Stimulated activated CD4-positive, alpha-beta T cell treated with anti-CD3 and anti-CD28 coated beads, Interleukin-12 subunit alpha, Interleukin-12 subunit beta, amount 100 ng/mL, for 4 hours (primary cell): ENCODE results near the gene TGM2.

Experiments
- DNase-seq: peaks from one replicate; pipeline ENCODE4 v3.0.0-alpha.2; 2020

Gene TGM2

DNA sequence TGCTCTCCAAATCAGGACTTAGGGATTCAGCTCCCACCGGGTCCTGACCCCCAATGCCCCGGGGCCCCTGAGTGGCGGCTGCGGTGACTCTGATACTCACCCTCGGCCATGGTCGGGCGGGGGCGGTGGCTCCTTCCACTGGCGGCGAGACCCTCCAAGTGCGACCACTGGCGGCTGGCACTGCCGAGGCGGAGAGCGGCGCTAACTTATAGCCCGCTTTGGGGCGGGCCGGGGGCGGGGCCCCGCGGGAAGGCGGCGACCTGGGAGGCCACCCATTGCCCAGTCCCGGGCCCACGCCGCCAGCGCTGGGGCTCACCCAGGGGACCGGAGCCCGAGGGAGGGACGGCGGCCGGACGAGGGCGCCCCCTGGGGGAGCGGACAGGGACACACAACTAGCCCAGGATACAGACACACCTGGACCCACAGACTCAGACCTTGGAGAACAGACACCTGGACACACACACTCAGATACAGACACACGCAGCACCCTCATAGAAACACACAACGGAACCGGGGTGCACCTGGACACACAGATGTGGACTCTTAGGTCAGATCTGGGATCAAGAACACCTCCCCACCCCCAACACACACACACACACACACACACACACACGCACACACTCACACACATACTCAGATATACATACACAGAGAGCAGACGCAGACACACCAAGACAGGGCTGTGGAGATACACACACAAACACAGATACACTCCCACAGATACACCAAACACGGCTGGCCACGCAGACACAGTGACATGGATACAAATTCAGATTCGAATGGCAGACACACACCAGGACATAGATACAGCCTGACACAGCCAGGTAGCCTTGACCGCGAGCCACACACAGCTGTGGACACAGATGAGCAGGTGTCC is at the start of gene TGM2:
TGM2 (minus strand) TSS at position 182 of the 877 bp plus-strand sequence; CDS start at position 110, 72 bp downstream.
- DNase-seq = peak; percentile 30

DNA sequence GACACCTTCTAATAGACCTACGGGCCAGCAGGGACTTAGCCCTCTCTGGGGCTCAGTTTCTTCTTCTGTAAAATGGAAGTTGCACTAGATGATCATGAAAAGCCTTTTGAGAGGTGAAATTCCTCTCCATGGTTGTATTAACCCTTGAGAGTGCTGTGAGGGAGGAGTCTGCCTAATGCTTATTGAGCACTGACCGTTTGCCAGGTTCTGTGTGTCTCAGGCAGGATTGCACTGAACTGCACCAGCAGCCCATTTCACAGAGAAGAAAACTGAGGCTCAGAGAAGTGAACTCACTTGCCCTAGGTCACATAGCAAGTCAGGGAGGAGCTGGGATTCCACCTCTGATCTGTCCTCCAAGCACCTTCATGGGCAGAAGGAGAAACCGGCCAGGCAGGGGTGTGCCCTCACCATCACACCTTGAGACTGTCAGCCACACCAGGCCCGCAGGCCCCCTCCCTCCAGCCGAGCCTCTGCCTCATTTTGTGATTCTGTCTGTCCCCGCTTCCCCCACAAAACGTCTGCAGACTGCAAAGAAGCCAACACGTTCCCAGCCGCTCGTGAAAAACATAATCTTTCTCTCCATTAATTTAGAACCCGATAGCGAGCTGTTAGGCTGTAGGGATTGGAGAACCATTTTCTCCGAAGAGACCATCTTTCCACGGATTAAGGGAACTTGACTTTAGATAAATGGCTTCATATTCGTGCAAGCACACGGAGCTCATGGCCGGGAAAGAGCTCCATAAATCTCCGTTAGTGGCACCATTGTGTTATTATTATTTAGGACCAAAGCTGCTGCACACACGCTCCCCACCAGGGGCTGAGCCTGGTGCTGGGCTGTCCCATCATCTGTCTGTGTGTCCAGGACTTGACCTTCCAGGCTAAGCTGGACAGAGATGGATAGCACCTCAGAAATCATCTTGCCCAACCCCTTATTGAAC is 49.5 kb upstream of the TGM2 start:
- no peak for DNase-seq

DNA sequence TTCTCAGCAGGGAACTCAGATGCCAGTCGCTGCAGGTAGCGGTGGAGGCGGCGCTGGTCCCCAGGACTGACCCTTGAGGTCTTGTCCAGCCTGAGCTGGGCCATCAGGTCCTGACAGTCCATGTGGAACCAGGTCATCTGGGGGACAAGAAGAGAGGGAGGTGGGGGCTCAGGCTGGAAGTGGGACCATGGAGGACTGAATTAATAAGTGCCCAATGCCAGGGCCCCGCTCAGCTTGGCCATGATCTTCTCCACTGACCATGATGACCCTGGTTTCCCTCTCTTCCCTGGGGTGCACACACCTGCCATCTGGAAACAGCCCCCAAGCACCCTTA is 48.5 kb upstream of the TGM2 start:
- no peak for DNase-seq

DNA sequence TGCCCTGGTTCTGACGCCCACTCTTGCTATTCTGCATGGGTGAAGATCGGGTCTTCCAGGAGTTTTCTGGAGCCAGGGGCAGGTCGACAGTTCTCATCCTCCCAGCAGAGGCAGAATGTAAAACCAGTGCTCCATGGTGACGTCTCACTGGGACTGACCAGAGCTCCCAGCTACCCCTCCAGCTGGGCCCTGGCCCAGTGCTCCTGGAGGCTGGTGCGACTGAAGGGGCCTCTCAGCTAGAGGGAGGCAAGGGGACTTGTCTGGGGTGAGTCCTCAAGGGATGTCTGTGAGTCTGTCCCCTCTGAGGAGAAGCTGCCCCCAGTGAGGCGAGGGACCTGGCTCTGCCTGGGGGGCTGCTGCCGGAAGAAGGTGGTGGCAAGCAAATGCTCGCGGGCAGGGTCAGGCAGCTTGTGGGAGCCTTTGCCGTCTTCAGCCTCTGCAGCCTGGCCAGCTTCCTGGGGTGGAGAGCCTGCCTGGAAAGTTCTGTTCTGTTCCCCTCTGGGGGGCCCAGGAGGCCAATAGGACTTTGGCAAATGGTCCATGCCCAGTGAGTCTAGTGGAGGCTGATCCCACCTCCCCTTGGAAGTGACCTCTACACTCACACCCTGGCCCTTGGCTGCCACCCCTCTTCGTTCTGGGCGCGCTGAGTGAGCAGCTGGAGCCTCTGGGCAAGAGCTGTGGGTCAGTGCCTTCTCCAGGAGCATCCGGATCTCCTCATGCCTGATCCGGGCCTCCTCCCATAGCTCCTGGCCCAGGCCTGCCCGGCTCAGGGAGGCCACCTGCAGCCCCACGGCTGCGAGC is 47.9 kb upstream of the TGM2 start:
- no peak for DNase-seq

DNA sequence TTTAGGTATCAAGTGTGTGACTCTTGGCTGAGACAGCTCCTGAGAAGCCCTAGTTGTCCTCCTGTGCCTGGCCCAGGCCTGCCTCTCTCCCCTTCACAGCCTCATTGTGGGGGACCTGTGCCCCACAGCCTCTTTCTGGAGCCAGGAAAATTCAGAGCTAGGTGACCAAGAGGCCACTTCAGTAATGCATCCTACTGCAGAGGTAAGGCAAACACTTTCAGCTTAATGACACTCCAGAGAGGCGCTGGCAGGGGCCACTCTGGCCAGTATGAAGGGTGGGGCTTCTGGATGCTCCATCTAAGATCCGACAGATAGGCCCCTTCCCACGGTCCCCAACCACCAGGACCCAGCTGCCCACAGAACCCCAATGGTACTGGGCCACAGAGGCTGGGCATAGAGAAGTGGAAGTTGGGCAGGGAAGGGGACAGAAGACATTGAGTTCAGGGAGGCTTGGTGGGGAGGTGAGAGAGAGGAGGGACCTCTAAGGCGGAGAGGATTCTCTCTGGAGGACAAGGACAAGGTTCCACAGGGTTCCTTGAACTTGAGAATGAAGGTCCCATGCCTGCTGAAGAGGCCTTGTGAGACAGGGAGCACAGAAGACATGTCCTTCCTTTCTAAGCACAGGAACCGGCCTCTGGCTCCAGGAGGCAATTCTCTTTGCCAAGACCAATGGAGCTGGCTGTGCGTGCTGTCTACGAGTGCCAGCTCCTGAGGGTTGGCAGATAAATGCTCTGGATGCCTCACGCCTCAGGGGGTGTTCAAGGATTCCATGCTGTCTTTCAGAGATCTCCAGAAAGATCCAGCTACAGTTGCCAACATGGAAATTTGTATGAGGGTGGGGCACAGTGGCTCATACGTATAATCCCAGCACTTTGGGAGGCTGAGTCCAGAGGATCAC is 46.4 kb upstream of the TGM2 start:
- no peak for DNase-seq

DNA sequence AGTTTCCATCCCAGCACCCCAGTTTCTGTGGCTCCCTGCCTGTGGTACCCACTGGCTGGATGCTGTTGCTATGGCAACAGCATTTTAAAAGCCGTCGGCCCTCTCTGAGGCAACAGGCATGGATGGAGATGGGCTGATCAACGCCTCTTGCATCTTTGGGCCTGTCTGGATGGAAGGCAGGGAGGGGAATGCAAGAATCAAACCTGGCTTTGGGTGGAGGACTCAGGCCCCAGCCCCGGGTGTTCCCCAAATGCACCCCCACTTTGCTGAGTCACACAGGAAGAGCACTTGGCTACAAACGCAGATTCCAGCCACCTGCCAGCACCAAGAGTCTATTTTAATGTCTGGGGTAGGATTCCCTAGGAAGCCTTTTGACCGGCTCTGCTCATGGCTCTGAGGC is 45.7 kb upstream of the TGM2 start:
- no peak for DNase-seq

DNA sequence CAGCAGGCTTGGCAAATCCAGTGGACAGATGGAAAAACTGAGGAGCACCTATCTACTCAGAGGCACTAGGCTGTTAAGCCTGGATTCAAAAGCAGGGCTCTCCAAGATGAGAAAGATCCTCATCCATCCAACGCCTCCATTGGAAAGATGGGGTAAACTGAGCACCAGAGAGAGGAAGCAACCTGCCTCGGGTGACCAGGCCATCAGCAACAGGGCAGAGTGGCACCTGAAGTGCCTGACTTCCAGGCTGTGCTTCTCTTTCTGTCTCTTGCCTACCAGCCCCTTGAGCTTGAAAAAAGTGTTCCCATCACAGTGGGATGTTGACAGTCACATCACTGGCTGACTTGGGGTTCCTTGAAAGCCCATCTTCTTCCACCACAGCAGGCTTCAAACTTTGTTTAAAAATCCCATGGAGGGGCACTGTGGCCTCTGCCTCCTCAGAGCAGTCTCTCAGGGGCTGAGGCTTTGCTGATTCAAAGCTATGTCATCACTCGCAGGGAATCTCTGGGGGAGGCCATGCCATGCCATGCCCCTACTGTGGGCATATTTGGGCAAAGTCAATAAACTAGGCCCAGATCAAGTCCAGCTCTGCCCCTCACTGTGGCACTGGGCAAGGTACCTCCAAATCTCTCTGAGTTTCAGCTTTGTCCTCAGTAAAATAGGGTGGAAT is 44.8 kb upstream of the TGM2 start:
- DNase-seq = no peak

DNA sequence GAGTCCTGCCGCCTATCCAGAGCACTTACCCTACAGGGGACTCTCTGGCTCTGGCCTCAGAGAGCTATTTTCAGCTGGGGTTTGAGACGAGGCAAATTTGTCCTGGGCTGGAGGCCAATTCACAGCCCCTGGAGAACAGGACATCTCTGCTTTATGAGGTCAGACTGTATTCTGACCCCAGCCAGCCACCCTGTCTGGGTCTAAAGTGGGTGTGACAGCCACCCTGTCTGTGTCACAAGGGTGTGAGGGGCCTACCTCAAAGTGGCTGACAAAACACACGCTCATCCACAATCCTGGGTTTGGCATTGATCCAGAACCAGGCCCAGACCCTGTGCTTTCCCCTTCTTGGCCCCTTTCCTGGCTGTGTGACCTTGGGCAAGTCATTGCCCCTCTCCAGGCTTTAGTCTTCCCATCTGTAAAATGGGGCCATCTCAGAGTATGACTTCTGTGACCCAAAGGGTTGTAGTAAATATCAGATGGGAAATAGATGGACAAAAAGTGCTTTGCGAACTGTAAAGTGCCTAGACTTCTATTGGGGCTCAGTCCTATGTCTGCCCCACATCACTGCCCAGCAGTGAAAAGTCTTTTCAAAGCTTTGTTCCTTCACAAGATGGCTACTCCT is 44.1 kb upstream of the TGM2 start:
- no peak for DNase-seq

DNA sequence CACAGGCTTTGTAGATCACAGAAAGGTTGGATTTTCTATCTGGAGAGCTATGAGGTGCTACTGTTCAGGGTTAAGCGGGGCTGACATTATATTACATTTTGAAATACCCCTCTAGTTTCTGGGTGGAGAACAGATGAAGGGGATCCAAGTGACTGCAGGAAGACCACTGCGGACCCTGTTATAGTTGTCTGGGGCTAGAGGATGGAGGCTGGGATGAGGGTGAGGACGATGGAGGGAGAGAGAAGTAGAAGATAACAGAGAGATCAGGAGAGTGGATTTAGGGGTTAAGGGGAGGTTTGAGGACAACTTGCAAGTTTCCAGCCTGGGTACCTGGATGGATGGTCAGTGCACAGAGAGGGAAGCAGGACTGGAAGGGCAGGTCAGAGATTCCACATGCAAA is 43.5 kb upstream of the TGM2 start:
- no peak for DNase-seq

DNA sequence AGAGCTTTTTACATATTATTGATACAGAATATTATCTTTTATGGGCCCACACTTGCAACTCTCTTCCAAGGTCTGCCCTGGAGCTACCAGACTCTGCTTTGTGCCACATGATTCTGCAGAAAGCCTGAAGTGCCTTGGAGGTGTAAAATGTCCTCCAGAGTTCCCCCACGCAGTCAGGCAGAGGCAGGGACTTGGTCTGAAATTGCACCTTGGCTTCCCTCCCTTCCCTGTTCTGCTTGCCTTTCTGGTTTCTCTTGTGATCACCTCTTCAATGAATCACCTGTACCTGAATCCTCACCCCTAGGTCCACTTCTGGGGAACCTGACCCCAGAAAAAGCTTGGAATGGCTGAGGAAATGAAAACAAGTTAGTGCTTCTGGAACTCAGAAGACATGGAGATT is 43.0 kb upstream of the TGM2 start:
- DNase-seq = no peak

DNA sequence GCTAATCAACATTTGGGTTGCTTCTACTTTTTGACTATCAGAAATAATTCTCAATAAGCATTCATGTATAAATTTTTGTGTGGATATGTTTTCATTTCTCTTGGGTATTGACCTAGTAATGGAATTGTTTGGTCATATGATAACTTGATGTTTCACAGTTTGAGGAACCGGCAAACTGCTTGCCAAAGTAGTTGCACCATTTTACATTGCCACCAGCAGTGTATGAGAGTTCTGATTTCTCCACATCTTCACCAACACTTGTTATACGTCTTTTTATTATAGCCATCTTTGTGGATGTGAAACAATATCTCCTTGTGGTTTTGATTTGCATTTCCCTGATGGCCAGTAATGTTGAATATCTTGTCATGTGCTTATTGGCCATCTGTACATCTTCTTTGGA is 42.6 kb upstream of the TGM2 start:
- no peak for DNase-seq

DNA sequence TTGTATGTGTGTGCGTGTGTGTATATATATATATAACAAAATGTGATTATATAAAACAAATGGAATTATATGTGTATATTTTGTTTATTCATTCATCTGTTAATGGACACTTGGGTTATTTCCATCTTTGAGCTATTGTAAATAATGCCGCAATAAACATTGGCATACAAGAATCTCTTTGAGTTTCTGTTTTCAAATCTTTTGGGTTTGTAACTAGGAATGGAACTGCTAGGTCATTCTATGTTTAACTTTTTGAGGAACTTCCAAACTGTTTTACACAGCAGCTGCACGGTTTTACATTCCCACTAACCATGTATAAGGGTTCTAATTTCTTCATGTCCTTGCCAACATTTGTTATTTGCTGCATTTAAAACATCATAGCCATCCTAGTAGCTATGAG is 39.9 kb upstream of the TGM2 start:
- no peak for DNase-seq

DNA sequence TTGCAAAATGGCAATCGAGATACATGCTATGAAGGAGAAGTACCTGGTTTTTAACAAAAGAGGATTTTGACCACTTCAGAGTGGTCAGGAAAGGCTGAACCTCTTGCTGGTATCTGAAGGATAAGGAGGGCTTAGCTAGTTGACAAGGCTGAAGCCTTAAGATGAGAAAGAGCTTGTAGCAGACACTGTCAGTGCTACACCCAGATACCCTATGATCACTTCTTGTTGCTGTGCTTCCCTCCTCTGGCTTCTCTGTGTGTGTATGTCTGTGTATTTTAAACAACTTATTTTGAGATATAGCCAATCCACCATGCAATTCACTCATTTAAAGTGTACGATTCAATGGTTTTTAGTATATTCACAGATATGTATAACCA is 38.9 kb upstream of the TGM2 start:
- DNase-seq = no peak

DNA sequence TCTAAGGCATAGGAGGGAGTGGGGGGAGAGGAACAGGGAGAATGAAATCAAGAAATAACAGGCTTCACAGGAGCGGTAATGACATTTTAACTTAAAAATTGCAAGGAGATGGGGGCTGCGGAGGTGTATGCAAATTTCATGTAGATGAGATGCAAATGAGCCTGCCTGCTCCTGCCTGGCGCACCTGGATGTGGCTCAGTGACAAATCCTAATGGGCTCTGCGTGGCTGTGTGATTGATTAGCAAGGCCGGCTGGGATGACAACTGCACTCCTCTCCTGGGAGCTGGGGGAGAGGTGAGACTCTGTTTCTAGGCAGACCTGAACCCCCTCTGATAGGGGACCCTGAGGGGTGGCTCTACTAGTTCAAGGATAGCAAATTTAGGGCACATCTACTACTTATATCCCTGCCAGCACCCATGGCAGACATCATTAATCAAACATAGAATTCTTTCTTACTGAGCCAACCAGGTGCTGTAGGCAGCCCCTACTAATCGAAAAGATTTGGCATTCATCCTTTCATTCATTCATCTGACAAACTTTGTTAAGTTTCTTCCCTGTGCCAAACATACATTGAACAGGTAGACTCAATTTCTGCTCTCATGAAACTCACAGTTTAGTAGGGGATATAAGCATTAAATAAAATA is 38.4 kb upstream of the TGM2 start:
- DNase-seq = no peak

DNA sequence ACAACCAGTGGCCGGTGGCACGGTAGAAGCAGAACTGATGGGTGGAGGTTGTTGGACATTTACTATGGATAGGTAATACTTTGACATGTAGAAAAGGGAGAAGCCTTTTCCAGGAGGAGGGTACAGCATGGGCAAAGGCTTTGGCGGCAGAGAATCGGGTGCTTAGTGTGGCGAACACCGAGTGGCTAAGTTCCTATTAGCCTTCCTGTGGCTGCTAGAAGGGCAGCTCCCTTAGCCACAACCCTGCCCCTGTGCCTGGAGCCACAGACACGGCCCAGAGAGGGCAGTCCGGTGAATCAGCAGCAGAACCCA is 37.9 kb upstream of the TGM2 start:
- no peak for DNase-seq

DNA sequence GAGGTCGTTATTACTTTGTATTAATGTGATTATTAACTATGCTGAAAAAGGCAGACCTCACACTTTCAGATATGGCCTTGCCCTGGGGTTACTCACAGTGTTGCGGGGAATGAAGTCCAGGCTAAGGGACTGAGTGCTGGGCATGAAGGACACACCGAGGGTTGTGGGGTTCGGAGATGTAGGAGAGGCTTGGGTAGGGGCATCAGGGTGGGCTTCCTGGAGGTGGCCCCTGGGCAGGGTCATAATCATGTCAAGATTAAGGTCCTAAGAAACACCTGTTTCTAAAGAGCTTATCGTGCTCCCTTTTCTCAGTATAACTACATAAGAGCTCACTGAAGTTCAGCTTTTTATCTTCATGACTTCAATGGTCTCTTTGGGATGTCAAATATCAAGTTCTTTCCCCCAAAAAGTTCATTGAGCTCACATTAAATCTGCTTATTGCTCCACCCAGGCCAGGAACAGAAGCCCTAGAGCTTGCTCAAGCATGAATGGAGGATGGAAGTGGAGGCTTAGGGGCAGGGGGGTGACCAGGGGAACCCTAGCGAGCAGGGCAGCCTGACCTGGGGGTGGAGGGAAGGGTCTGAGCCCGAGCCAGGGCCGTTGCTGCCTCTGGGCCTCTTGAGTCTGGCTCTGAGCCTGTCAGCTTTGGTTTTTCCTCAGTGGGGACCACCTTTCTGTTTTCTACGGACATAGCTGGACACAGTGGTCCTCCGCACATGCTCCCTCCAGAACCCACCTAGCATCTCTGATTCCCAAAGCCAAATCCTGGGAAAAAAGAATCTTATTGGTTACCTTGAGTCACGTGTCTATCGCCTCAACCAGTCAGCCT is 37.3 kb upstream of the TGM2 start:
- no peak for DNase-seq

DNA sequence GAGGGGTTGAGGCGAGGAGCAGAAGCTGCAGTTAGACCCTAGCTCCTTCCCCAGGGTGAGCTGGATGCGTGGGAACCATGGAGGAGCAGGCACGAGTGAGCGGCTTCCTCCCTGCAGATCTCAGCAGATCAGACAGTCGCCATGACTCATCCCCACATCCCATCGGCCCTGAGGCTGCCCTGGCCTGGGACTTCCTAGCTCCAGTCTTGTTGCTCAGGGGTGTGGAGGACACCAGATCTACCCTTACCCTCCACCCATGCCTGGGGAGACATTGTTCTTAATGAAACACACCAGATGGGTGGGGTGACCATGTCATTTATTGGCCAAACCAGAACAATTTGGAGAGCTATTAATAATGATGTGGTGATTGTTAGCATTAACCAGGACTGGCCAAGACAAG is 36.3 kb upstream of the TGM2 start:
- no peak for DNase-seq

DNA sequence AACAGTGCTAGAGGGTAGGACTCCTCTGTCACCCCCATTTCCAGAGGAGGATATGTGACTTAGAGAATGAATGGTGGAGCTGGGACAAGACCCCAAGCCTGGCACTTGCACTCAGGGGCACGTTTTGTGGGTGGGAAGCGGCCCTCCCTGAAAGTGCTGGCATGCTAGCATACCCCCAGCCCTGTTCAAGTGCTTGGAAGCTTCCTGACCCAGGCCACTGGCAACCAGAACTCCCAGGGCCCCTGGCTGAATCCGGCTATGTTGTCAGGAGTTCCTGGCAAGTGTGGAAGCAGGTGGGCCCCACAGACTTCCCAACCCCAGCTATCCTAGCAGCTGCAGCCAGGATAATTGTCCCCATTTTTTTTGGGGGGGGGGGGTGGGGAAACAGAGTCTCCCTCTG is 35.6 kb upstream of the TGM2 start:
- DNase-seq = no peak

DNA sequence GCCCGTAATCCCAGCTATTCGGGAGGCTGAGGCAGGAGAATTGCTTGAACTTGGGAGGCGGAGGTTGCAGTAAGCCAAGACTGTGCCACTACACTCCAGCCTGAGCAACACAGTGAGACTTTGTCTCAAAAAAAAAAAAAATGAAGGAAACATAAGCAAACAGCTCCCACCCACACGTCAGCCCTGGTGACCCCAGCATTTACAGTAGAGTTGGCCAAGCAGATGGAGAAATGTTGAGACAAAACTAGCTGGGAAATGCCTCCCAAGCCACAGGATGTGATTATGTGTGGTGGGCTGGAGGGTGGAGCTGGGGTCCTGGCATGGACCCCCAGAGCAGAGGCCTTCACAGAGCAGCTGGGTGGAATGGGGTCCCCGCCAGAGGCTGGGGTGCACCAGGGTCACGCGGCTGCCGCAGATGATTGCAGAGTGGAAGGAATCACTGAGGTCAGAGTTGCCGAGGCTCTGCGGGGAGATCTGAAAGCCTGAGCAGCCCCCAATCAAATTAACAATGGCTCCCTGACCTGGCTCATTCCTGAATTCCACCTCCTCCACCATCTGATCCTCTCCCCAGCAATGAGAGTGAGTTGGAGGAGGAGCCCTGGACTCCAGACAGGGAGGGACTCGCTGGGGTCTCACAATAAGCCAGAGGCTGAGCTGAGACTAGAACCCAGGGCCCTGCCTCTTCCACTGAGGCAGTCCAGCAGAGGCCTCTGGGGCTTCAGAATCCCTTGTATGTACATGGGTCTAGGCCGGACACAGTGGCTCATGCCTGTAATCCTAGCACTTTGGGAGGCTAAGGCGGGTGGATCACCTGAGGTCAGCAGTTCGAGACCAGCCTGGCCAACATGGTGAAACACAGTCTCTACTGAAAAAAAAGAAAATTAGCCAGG is 34.7 kb upstream of the TGM2 start:
- no peak for DNase-seq
